ENCODE data around the gene CFHR1.

The CFHR1 gene

GRCh38 chr1:196877964-196878363, 58.4 kb downstream of the CFHR1 start:
- peak; percentile 61 for DNase-seq (ENCODE audit: low spot score)
